ENCODE results near the gene VPS37B.
A peak's percentile ranks its signal among the peaks of the same experiment; 100 is the strongest.
"Not testable (repeated sequence)": the region's sequence is repeated elsewhere in the genome, so short reads cannot be mapped to it uniquely, and the experiment has no call there.

The VPS37B gene

GRCh38 chr12:122895704-122896636 lies at the start of gene VPS37B:
Gene VPS37B, minus strand, starts transcription at chr12:122896124. Its CDS starts 62 bp downstream, at chr12:122896062.
- DNase-seq, result peak; percentile 93

GRCh38 chr12:122944605-122945592 lies 49.0 kb upstream of the VPS37B start:
- DNase-seq, result no peak

- DNase-seq, result no peak
Measured at GRCh38 chr12:122943196-122943595, 47.3 kb upstream of the VPS37B start.

- no peak for DNase-seq
Measured at GRCh38 chr12:122942637-122943036, 46.7 kb upstream of the VPS37B start.

GRCh38 chr12:122941351-122941750 lies 45.4 kb upstream of the VPS37B start:
- not testable (repeated sequence) for DNase-seq

- no peak for DNase-seq
Measured at GRCh38 chr12:122939125-122939524, 43.2 kb upstream of the VPS37B start.

- no peak for DNase-seq
Measured at GRCh38 chr12:122937622-122938091, 41.7 kb upstream of the VPS37B start.

GRCh38 chr12:122935318-122935717 lies 39.4 kb upstream of the VPS37B start:
- DNase-seq, result no peak

- DNase-seq, result no peak
Measured at GRCh38 chr12:122934722-122935121, 38.8 kb upstream of the VPS37B start.

- DNase-seq, result no peak
Measured at GRCh38 chr12:122932207-122932606, 36.3 kb upstream of the VPS37B start.

- DNase-seq, result no peak
Measured at GRCh38 chr12:122929812-122930211, 33.9 kb upstream of the VPS37B start.

GRCh38 chr12:122929148-122929538 lies 33.2 kb upstream of the VPS37B start:
- no peak for DNase-seq

- no peak for DNase-seq
Measured at GRCh38 chr12:122928404-122929147, 32.7 kb upstream of the VPS37B start.

GRCh38 chr12:122927756-122928403 lies 32.0 kb upstream of the VPS37B start:
- DNase-seq, result no peak

- no peak for DNase-seq
Measured at GRCh38 chr12:122921917-122922316, 26.0 kb upstream of the VPS37B start.

- DNase-seq, result no peak
Measured at GRCh38 chr12:122920687-122921086, 24.8 kb upstream of the VPS37B start.

GRCh38 chr12:122918827-122919226 lies 22.9 kb upstream of the VPS37B start:
- DNase-seq, result no peak

GRCh38 chr12:122917507-122918121 lies 21.7 kb upstream of the VPS37B start:
- no peak for DNase-seq

- no peak for DNase-seq
Measured at GRCh38 chr12:122909442-122910288, 13.7 kb upstream of the VPS37B start.

- DNase-seq, result no peak
Measured at GRCh38 chr12:122908915-122909314, 13.0 kb upstream of the VPS37B start.

All from CD4-positive, alpha-beta T cell treated with Interleukin-15 for 1 hour (primary cell).